GM06990 (cell line): Measurements from ENCODE around the gene CASK.

Source experiments
- DNase-seq: peaks from one replicate; pipeline ENCODE4 v3.0.0-alpha.2; 2011; ENCODE audit not compliant: insufficient read length; ENCODE audit errors: extremely low read depth
- H3K27me3 ChIP-seq: replicated peaks from 2 replicates; pipeline ENCODE4 v1.6.0; 2011; ENCODE audit warnings: low read length; ENCODE audit not compliant: control insufficient read depth, insufficient read depth
- H3K36me3 ChIP-seq: 2 replicates; pipeline ENCODE4 v1.5.1; 2011; ENCODE audit warnings: low read length; ENCODE audit not compliant: control insufficient read depth, insufficient read depth
- H3K4me3 ChIP-seq: replicated peaks from 2 replicates; pipeline ENCODE4 v1.5.1; 2011; ENCODE audit warnings: low read depth, mild to moderate bottlenecking, control low read depth, low read length
- TF ChIP-seq, protein P1 (sequence below): IDR thresholded peaks from 2 replicates; pipeline ENCODE4 v1.5.1; 2011; ENCODE audit warnings: low read length, control low read depth, mild to moderate bottlenecking, inconsistent platforms; ENCODE audit not compliant: insufficient read depth, poor library complexity, severe bottlenecking

The CASK gene

GRCh38 chrX:41481264-41482109, 441.9 kb downstream of the CASK start:
- Histone ChIP-seq H3K4me3 (no peak overlapping the region), H3K27me3 (no peaks in the 10 kb centered on the region), H3K36me3 (no peaks in the 10 kb centered on the region)
- TF ChIP-seq, protein P1, sequence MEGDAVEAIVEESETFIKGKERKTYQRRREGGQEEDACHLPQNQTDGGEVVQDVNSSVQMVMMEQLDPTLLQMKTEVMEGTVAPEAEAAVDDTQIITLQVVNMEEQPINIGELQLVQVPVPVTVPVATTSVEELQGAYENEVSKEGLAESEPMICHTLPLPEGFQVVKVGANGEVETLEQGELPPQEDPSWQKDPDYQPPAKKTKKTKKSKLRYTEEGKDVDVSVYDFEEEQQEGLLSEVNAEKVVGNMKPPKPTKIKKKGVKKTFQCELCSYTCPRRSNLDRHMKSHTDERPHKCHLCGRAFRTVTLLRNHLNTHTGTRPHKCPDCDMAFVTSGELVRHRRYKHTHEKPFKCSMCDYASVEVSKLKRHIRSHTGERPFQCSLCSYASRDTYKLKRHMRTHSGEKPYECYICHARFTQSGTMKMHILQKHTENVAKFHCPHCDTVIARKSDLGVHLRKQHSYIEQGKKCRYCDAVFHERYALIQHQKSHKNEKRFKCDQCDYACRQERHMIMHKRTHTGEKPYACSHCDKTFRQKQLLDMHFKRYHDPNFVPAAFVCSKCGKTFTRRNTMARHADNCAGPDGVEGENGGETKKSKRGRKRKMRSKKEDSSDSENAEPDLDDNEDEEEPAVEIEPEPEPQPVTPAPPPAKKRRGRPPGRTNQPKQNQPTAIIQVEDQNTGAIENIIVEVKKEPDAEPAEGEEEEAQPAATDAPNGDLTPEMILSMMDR: peak; percentile 57
- no peak for DNase-seq

DNA sequence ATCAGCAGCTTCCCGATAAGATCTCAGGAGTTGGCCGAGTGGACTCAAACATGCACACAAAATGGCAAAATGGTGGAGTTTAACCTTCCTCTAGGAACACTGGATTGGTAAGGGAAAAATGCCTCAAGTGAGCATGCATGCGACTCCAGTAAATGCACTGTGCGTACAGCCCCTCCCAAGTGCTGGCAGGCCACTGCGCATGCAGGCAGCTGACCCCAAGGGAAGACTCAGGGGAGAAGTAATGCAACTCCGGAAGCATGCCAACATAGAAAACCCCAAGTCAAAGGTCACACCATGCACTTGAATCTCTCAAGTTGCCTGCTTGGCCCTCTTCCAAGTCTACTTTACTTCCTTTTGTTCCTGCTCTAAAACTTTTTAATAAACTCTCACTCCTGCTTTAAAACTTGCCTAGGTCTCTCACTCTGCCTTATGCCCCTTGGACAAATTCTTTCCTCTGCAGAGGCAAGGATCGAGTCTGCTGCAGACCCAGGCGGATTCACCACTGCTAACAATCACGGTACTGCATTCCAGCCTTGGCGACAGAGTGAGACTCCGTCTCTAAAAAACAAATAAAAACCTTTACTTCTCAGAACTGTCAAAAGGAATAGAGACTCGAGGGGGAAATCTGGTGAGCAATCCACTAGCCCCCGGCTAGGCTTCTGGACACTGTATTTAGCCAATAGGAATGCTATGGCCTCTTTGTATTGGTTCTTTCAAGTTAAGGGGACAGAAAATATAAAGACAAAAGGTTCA, 442.7 kb downstream of the CASK start:
- TF ChIP-seq, protein P1: no peak
- Histone ChIP-seq H3K36me3 (no peaks in the 10 kb centered on the region), H3K27me3 (no peaks in the 10 kb centered on the region), H3K4me3 (no peak overlapping the region)
- DNase-seq: no peak

- TF ChIP-seq, protein P1: no peak
These were observed 444.9 kb downstream of the CASK start for GRCh38 chrX:41478381-41478911.

DNA sequence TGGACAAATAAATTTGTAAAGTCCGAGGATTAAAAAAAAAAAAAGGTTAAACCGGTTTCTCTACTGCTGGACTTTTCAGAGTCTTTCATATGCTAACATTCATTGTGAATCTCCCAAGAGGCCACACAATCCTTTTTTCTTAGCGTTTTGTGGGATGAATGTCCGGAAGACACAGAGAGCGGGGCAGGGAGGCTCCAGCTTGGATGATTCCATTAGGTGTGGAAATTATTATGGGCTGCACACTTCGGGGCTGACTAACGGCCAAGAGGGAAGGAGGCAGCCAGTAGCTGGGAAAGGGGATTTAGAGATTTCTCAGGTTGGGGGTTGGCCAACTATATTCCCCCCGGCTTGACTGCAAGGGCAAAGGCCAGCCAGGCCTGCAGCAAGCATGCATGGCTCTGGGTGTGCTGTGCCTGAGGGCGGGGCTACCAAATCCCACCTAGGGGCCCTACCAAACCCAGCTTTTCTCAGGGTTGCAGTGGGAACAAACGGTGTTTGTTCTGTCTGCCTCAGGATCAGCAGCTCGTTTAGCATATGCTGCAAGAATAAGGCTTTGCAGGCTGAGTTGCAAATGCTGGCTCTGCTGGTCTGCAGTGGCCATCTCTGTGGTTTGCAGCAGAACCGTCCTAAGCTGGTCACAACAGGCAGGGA, 447.6 kb downstream of the CASK start:
- TF ChIP-seq, protein P1: no peak
- no peak for DNase-seq
- H3K27me3 ChIP-seq: no peaks in the 10 kb centered on the region
- H3K36me3 ChIP-seq: no peaks in the 10 kb centered on the region
- H3K4me3 ChIP-seq: no peak overlapping the region

More at GRCh38 chrX:41478381-41478911, 444.9 kb downstream of the CASK start:
- no peak for DNase-seq
- Histone ChIP-seq H3K27me3 (no peaks in the 10 kb centered on the region), H3K4me3 (no peak overlapping the region), H3K36me3 (no peaks in the 10 kb centered on the region)

DNA sequence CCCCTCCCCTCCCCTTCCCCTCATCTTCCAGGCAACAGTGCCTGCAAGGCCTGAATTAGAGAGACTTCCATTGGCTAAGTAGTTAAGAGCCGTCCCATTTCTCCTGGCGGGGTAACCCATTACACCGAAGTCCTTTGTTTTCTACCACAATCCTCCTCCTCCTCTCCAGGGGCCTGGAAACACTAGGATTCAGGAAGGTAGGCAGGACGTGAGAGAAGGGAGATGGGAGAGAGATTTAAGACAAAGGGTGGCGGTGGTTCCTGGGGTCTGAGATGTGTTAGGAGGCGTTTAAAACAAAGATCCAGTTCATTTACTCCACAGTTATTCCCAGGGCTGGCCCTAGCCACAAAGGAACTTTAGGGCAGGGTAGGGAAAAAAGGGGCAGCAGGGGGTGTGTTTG, 448.2 kb downstream of the CASK start:
- H3K4me3 ChIP-seq: no peak overlapping the region
- DNase-seq: no peak
- no peaks in the 10 kb centered on the region for H3K27me3 ChIP-seq
- TF ChIP-seq, protein P1: no peak
- H3K36me3 ChIP-seq: no peaks in the 10 kb centered on the region
